SIG-M5 treated with dmso at 0.1 percent for 504 hours (cell line): ENCODE data around the gene SARNP.
"Not testable (repeated sequence)": the region's sequence is repeated elsewhere in the genome, so short reads cannot be mapped to it uniquely, and the experiment has no call there.

Experiments used
- DNase-seq: peaks from one replicate; lab custom pipeline; 2025; ENCODE audit not compliant: unreplicated experiment; lab: John Stamatoyannopoulos, UW

Gene SARNP

GRCh38 chr12:55797550-55797949 lies 20.0 kb downstream of the SARNP start:
- no peak for DNase-seq

- peak; percentile 20 for DNase-seq
These were observed 20.5 kb downstream of the SARNP start for GRCh38 chr12:55797068-55797467.

GRCh38 chr12:55795950-55796349 lies 21.6 kb downstream of the SARNP start:
- DNase-seq, result no peak

- no peak for DNase-seq
These were observed 27.6 kb downstream of the SARNP start for GRCh38 chr12:55789893-55790292.

- no peak for DNase-seq
These were observed 28.4 kb downstream of the SARNP start for GRCh38 chr12:55789171-55789570.

GRCh38 chr12:55788546-55788945 lies 29.0 kb downstream of the SARNP start:
- DNase-seq, result no peak

GRCh38 chr12:55780685-55781084 lies 36.8 kb downstream of the SARNP start:
- no peak for DNase-seq

- DNase-seq, result no peak
These were observed 39.7 kb downstream of the SARNP start for GRCh38 chr12:55777856-55778255.

- DNase-seq, result no peak
These were observed 45.8 kb downstream of the SARNP start for GRCh38 chr12:55771736-55772135.

GRCh38 chr12:55767156-55767555 lies 50.4 kb downstream of the SARNP start:
- DNase-seq, result no peak

- DNase-seq, result no peak
These were observed 51.7 kb downstream of the SARNP start for GRCh38 chr12:55765736-55766290.

GRCh38 chr12:55762646-55763045 lies 54.9 kb downstream of the SARNP start:
- no peak for DNase-seq

- no peak for DNase-seq
These were observed 56.9 kb downstream of the SARNP start for GRCh38 chr12:55760663-55761062.

- not testable (repeated sequence) for DNase-seq
These were observed 58.9 kb downstream of the SARNP start for GRCh38 chr12:55758575-55758974.

GRCh38 chr12:55757701-55758100 lies 59.8 kb downstream of the SARNP start:
- no peak for DNase-seq

GRCh38 chr12:55755246-55755645 lies 62.3 kb downstream of the SARNP start:
- no peak for DNase-seq

GRCh38 chr12:55748230-55748993 lies 69.1 kb downstream of the SARNP start:
- DNase-seq, result no peak

- no peak for DNase-seq
These were observed 70.7 kb downstream of the SARNP start for GRCh38 chr12:55746913-55747231.

- DNase-seq, result no peak
These were observed 71.2 kb downstream of the SARNP start for GRCh38 chr12:55746174-55746912.

- no peak for DNase-seq
These were observed 72.0 kb downstream of the SARNP start for GRCh38 chr12:55745361-55746173.

GRCh38 chr12:55744340-55745030 lies 73.0 kb downstream of the SARNP start:
- DNase-seq, result no peak
